Measurements from ENCODE around the gene ACOT7. TPM values are rescaled to one million over a fixed set of nuclear protein-coding genes. Genes with fewer than 3 reads are reported as not detected.

ACOT7 gene
- total RNA-seq, 2 experiments from 2014 or later: 5.3 to 5.4 TPM

DNA sequence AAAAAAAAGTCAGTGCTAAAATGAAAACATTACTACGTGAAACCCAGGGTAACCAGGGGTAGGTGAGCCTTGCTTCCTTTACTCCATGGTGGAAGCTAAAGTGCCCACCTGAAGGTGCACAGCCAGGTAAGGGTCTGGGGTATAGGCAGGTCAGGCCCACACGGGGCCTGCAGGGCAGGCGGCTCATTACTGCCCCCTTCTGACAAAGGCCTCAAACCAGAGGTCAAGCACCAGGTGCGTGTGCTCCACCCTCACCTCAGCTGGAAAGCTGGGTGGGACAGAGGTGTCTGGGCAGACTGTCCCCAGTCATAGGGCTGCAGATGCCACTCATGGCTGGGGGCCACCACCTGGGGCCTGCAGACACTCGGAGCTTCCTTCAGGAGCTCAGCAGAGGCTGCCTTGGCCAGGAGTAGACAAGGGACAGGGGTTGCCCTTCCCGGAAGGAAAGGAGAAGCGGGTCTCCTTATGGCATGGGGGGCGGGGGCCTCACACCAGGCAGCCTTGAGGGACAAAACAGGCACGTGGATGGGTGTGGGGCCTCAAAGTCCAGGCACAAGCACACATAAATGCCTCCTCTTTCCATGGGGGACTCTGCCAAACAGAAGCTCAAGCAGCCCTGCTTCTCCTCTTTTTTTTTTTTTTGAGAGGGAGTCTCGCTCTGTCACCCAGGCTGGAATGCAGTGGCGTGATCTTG lies 36.2 kb downstream of the ACOT7 start:
- Histone ChIP-seq H3K4me1 (ENCODE audit: insufficient read depth, low read length) (peaks cover 40% of the 10 kb centered on the region), H3K36me3 (ENCODE audit: insufficient read depth, low read length) (no peaks in the 10 kb centered on the region), H3K9me3 (ENCODE audit: control insufficient read depth in 1 of 2, insufficient read depth in 1 of 2, low read length in 2 of 2) (no peaks in the 10 kb centered on the region), H3K27me3 (ENCODE audit: control insufficient read depth in 1 of 2, insufficient read depth in 2 of 2, low read length in 2 of 2) (no peaks in the 10 kb centered on the region), H3K4me3 (ENCODE audit: low read length) (no peak overlapping the region), H3K27ac (ENCODE audit: low read depth in 1 of 2, low read length in 2 of 2) (no peak overlapping the region)
- intact Hi-C loops (cut with DNase I, micrococcal nuclease): no loop called here
- ATAC-seq (ENCODE audit: poor library complexity) (no peak), DNase-seq (peak in 1 of 14 experiments; percentile 28)
- ChIA-PET POLR2A (interaction anchor here (0.7 to 4.0 kb wide), 2 partner anchors 36 to 103 kb away, joined by 3 to 41 read pairs; partner anchors contain the start of gene ACOT7), CTCF (interaction anchor here (0.7 to 2.0 kb wide), 2 partner anchors 9 to 47 kb away, joined by 3 to 6 read pairs; no protein-coding TSS in a partner anchor)
- H3K9me3 Mint-ChIP-seq: no peaks in the 10 kb centered on the region
- peaks cover 48% of the 10 kb centered on the region for H3K4me1 Mint-ChIP-seq (ENCODE audit: low read depth)
- no peak overlapping the region for H3K4me3 Mint-ChIP-seq
- no peaks in the 10 kb centered on the region for H3K27me3 Mint-ChIP-seq
- H3K36me3 Mint-ChIP-seq (ENCODE audit: low read depth): no peaks in the 10 kb centered on the region
- peak overlapping the region; percentile 36 for H3K27ac Mint-ChIP-seq
- no peak for TF ChIP-seq CTCF (IDR thresholded peaks at IDR 0.05)

DNA sequence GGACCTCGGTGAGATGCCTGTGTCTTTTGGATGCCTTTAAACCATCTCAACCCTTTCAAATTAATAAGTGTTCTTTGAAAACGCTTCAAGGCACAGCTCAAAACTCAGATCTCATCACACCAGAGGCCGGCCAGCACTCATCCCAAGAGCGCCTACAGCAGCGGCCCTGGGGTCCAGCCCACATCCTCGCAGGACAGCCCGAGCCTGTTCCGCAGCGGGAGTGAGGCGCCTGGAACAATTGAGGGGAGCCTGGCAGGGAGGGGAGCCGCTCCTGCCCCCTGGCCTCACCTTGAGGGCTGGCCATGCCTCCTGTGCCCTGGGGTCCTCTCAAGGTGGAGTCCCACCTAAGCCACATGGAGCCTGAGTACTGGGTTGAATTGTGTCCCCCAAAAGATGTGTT lies 37.9 kb downstream of the ACOT7 start:
- Histone ChIP-seq H3K36me3 (ENCODE audit: insufficient read depth, low read length) (no peaks in the 10 kb centered on the region), H3K9me3 (ENCODE audit: control insufficient read depth in 1 of 2, insufficient read depth in 1 of 2, low read length in 2 of 2) (no peaks in the 10 kb centered on the region), H3K27me3 (ENCODE audit: control insufficient read depth in 1 of 2, insufficient read depth in 2 of 2, low read length in 2 of 2) (no peaks in the 10 kb centered on the region), H3K4me1 (ENCODE audit: insufficient read depth, low read length) (peaks cover 37% of the 10 kb centered on the region), H3K27ac (ENCODE audit: low read depth in 1 of 2, low read length in 2 of 2) (no peak overlapping the region), H3K4me3 (ENCODE audit: low read length) (no peak overlapping the region)
- no peaks in the 10 kb centered on the region for H3K36me3 Mint-ChIP-seq (ENCODE audit: low read depth)
- peaks cover 45% of the 10 kb centered on the region for H3K4me1 Mint-ChIP-seq (ENCODE audit: low read depth)
- ATAC-seq (ENCODE audit: poor library complexity) (no peak), DNase-seq (peak in 1 of 14 experiments; percentile 5)
- no peak for TF ChIP-seq CTCF (IDR thresholded peaks at IDR 0.05)
- no peaks in the 10 kb centered on the region for H3K27me3 Mint-ChIP-seq
- intact Hi-C loops (cut with DNase I, micrococcal nuclease): no loop called here
- no peak overlapping the region for H3K4me3 Mint-ChIP-seq
- no peak overlapping the region for H3K27ac Mint-ChIP-seq
- no peaks in the 10 kb centered on the region for H3K9me3 Mint-ChIP-seq
- CTCF ChIA-PET: no interaction called here
- POLR2A ChIA-PET: interaction anchor here (1.2 kb wide), 1 partner anchor 38 kb away, joined by 3 read pairs; the partner anchor contains the start of gene ACOT7

GRCh38 chr1:6354659-6355317 lies 38.8 kb downstream of the ACOT7 start:
- Histone ChIP-seq H3K27me3 (ENCODE audit: control insufficient read depth in 1 of 2, insufficient read depth in 2 of 2, low read length in 2 of 2) (no peaks in the 10 kb centered on the region), H3K4me3 (ENCODE audit: low read length) (no peak overlapping the region), H3K27ac (ENCODE audit: low read depth in 1 of 2, low read length in 2 of 2) (no peak overlapping the region), H3K36me3 (ENCODE audit: insufficient read depth, low read length) (no peaks in the 10 kb centered on the region), H3K4me1 (ENCODE audit: insufficient read depth, low read length) (peaks cover 28% of the 10 kb centered on the region), H3K9me3 (ENCODE audit: control insufficient read depth in 1 of 2, insufficient read depth in 1 of 2, low read length in 2 of 2) (no peaks in the 10 kb centered on the region)
- Mint-ChIP-seq H3K36me3 (ENCODE audit: low read depth) (no peaks in the 10 kb centered on the region), H3K4me3 (no peak overlapping the region), H3K9me3 (no peaks in the 10 kb centered on the region), H3K27ac (no peak overlapping the region), H3K4me1 (ENCODE audit: low read depth) (peaks cover 38% of the 10 kb centered on the region), H3K27me3 (no peaks in the 10 kb centered on the region)
- intact Hi-C loops (cut with DNase I, micrococcal nuclease): no loop called here
- DNase-seq (no peak), ATAC-seq (ENCODE audit: poor library complexity) (no peak)
- TF ChIP-seq CTCF (IDR thresholded peaks at IDR 0.05): no peak
- POLR2A ChIA-PET: interaction anchor here (1.2 kb wide), 1 partner anchor 39 kb away, joined by 3 read pairs; the partner anchor contains the start of gene ACOT7
- CTCF ChIA-PET: no interaction called here

Measured in CD4-positive, alpha-beta T cell (primary cell).